ENCODE results near the gene YY1AP1.

- TF ChIP-seq CTCF (IDR thresholded peaks at IDR 0.05) (no peak), POLR2A (IDR thresholded peaks at IDR 0.05) (no peak)
Measured at GRCh38 chr1:155650231-155650757, 38.3 kb downstream of the YY1AP1 start.

Data from thyroid gland (tissue), 4 donors.